DOHH2 (cell line): ENCODE data around the gene DDX28.

Experiments used
- H3F3A ChIP-seq: fragments of 200-600 bp; sonication (generic), shearing (Covaris generic); 2 replicates; pipeline ENCODE4 v1.6.0; 2016; ENCODE audit warnings: antibody characterized with exemption, mild to moderate bottlenecking; ENCODE audit not compliant: control insufficient read depth, insufficient read depth
- H3K27ac ChIP-seq: fragments of 200-600 bp; sonication (generic); 2 replicates; pipeline ENCODE4 v1.5.1; 2014; ENCODE audit warnings: low read depth, mild to moderate bottlenecking, low read length, moderate library complexity
- H3K27me3 ChIP-seq: fragments of 200-600 bp; sonication (generic); 2 replicates; pipeline ENCODE4 v1.6.1; 2014; ENCODE audit warnings: mild to moderate bottlenecking, low read length, mixed read lengths; ENCODE audit not compliant: control insufficient read depth
- H3K36me3 ChIP-seq: fragments of 200-600 bp; sonication (generic); 2 replicates; pipeline ENCODE4 v1.6.1; 2014; ENCODE audit warnings: mild to moderate bottlenecking, low read length, moderate library complexity, mixed read lengths; ENCODE audit not compliant: control insufficient read depth
- H3K4me1 ChIP-seq: fragments of 200-600 bp; sonication (generic); 2 replicates; pipeline ENCODE4 v1.6.1; 2014; ENCODE audit warnings: mild to moderate bottlenecking, low read length, mixed read lengths; ENCODE audit not compliant: control insufficient read depth
- H3K4me2 ChIP-seq: fragments of 200-600 bp; sonication (generic); 2 replicates; pipeline ENCODE4 v1.6.0; 2014; ENCODE audit warnings: mild to moderate bottlenecking, low read length, moderate library complexity
- H3K4me3 ChIP-seq: fragments of 200-600 bp; sonication (generic); 2 replicates; pipeline ENCODE4 v1.5.1; 2014; ENCODE audit warnings: mild to moderate bottlenecking, low read length, mixed read lengths
- H3K79me2 ChIP-seq: fragments of 200-600 bp; sonication (generic); 2 replicates; pipeline ENCODE4 v1.6.1; 2014; ENCODE audit warnings: mild to moderate bottlenecking, low read length, mixed read lengths; ENCODE audit not compliant: control insufficient read depth
- H3K9me2 ChIP-seq: fragments of 200-600 bp; sonication (generic); replicated peaks from 2 replicates; pipeline ENCODE4 v1.6.1; 2014; ENCODE audit warnings: mild to moderate bottlenecking, low read length, mixed read lengths; ENCODE audit not compliant: control insufficient read depth
- H3K9me3 ChIP-seq: fragments of 200-600 bp; sonication (generic); 2 replicates; pipeline ENCODE4 v1.6.1; 2014; ENCODE audit warnings: antibody characterized with exemption, low read length, mixed read lengths; ENCODE audit not compliant: control insufficient read depth, insufficient read depth
- H4K20me1 ChIP-seq: fragments of 200-600 bp; sonication (generic); 2 replicates; pipeline ENCODE4 v1.6.0; 2014; ENCODE audit warnings: low read depth, mild to moderate bottlenecking, antibody characterized with exemption, low read length, moderate library complexity; ENCODE audit not compliant: control insufficient read depth, insufficient read depth
- EZH2phosphoT487 ChIP-seq: fragments of 200-600 bp; sonication (generic); IDR thresholded peaks from 2 replicates; pipeline ENCODE4 v1.6.1; 2017; ENCODE audit warnings: borderline replicate concordance, mild to moderate bottlenecking, antibody characterized with exemption, low read length, moderate library complexity, mixed read lengths
- TF ChIP-seq, protein P1 (sequence below): fragments of 200-600 bp; sonication (generic); IDR thresholded peaks from one replicate; pipeline ENCODE4 v1.5.1; 2014; ENCODE audit warnings: antibody characterized with exemption, mild to moderate bottlenecking, low read depth, low read length; ENCODE audit not compliant: poor library complexity, severe bottlenecking

Gene DDX28

DNA sequence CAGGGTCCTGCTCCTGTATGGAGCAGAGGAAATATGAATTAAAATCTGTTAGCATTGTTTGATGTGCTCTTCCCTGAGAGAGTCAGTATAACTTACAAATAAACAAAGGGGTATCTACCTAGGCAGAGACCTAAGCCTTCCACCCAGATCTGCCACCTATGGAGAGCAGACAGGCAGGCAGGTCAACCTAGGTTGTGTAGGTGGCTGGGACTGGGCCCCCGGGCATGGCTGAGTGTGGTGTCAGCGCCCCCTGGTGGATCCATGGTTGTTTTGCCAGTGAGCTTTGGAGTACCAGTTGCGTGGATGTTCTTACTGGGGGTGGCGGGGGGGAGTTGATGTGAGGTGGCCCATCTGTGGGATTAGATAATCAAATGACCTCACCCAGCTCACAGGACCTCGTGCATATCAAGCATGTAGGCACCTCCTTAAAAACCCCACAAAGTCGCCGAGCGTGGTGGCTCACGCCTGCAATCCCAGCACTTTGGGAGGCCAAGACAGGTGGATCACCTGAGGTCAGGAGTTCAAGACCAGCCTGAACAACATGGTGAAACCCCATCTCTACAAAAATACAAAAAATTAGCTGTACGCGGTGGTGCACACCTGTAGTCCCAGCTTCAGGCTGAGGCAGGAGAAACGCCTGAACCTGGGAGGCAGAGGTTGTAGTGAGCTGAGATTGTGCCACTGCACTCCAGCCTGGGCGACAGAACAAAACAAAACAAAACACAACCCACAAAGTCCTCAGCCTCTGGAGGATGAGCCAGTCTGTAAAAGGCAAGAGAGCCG lies 17.7 kb upstream of the DDX28 start:
- Histone ChIP-seq H3K79me2 (peaks cover 3% of the 10 kb centered on the region; the same call in 1 of the 2 replicates), H3K4me1 (peaks cover 35% of the 10 kb centered on the region), H3K27ac (no peak overlapping the region), H3F3A (no peaks in the 10 kb centered on the region; the same call in 1 of the 2 replicates), H3K36me3 (peaks cover 24% of the 10 kb centered on the region), H4K20me1 (no peaks in the 10 kb centered on the region), H3K9me2 (no peaks in the 10 kb centered on the region), H3K4me2 (no peak overlapping the region), H3K9me3 (no peaks in the 10 kb centered on the region), H3K27me3 (no peaks in the 10 kb centered on the region), H3K4me3 (no peak overlapping the region)
- TF ChIP-seq, protein P1, sequence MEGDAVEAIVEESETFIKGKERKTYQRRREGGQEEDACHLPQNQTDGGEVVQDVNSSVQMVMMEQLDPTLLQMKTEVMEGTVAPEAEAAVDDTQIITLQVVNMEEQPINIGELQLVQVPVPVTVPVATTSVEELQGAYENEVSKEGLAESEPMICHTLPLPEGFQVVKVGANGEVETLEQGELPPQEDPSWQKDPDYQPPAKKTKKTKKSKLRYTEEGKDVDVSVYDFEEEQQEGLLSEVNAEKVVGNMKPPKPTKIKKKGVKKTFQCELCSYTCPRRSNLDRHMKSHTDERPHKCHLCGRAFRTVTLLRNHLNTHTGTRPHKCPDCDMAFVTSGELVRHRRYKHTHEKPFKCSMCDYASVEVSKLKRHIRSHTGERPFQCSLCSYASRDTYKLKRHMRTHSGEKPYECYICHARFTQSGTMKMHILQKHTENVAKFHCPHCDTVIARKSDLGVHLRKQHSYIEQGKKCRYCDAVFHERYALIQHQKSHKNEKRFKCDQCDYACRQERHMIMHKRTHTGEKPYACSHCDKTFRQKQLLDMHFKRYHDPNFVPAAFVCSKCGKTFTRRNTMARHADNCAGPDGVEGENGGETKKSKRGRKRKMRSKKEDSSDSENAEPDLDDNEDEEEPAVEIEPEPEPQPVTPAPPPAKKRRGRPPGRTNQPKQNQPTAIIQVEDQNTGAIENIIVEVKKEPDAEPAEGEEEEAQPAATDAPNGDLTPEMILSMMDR = peak; percentile 88
- no peak for TF ChIP-seq EZH2phosphoT487

DNA sequence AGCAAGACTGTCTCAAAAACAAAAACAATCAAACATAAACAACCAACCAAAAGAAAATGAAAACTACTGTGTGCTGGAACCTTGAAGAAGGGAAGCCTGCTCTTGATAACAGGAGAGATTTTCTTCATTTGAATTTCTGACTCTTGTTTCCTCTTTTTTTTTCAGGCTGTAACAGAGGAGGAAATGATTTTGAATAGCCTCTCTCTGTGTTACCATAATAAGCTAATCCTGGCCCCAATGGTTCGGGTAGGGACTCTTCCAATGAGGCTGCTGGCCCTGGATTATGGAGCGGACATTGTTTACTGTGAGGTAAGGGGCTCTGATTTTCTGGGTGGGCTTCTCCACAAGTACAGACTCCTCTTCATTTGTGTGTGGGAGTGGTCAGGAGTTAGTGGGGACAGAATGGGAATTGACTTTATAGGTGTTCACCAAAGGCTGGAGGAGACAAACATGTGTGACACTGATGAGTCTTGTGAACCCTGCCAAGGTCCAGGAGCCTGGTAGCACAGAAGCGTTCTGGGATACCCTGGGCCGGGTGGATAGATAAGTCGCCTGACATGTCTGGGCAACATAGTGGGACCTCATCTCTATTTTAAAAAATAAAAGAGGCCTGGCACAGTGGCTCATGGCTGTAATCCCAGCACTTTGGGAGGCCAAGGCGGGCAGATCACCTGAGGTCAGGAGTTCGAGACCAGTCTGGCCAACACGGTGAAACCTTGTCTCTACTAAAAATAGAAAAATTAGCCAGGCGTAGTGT lies 15.0 kb upstream of the DDX28 start:
- Histone ChIP-seq H3K4me2 (peak overlapping the region; percentile 76), H3K27ac (peak overlapping the region; percentile 67), H3K4me3 (peak overlapping the region; percentile 52), H3K9me3 (no peaks in the 10 kb centered on the region), H3K36me3 (peaks cover 24% of the 10 kb centered on the region), H3K4me1 (peaks cover 35% of the 10 kb centered on the region), H3K27me3 (no peaks in the 10 kb centered on the region), H3K79me2 (peaks cover 3% of the 10 kb centered on the region; the same call in 1 of the 2 replicates), H3F3A (no peaks in the 10 kb centered on the region; the same call in 1 of the 2 replicates), H4K20me1 (no peaks in the 10 kb centered on the region), H3K9me2 (no peaks in the 10 kb centered on the region)
- TF ChIP-seq EZH2phosphoT487 = no peak
- TF ChIP-seq, protein P1 = no peak

DNA sequence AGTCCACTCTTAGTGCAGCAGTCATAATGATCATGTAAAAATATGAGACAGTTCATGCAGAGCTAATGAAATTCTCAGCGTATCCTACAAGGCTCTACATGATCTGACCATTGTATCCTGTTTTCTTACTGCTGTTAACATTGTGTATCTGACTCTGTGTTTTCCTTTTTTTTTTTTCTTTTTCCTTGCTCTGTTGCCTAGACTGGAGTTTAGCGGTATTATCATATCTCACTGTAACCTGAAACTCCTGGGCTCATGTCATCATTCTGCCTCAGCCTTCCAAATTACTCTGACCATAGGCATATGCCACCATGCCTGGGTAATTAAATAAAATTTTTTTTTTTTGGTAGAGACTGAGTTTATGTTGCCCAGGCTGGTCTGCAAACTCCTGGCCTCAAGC lies 12.2 kb upstream of the DDX28 start:
- H3K79me2 ChIP-seq = peaks cover 3% of the 10 kb centered on the region; the same call in 1 of the 2 replicates
- H4K20me1 ChIP-seq = no peaks in the 10 kb centered on the region
- peaks cover 32% of the 10 kb centered on the region for H3K4me1 ChIP-seq
- no peak overlapping the region for H3K4me2 ChIP-seq
- no peak overlapping the region for H3K27ac ChIP-seq
- H3F3A ChIP-seq = no peaks in the 10 kb centered on the region; the same call in 1 of the 2 replicates
- H3K9me3 ChIP-seq = no peaks in the 10 kb centered on the region
- no peaks in the 10 kb centered on the region for H3K9me2 ChIP-seq
- H3K36me3 ChIP-seq = peaks cover 16% of the 10 kb centered on the region
- H3K4me3 ChIP-seq = no peak overlapping the region
- H3K27me3 ChIP-seq = no peaks in the 10 kb centered on the region
- TF ChIP-seq EZH2phosphoT487 = no peak
- TF ChIP-seq, protein P1 = no peak
